Stimulated activated CD4-positive, alpha-beta T cell treated with anti-CD3 and anti-CD28 coated beads, Interleukin-4, amount 100 ng/mL, for 24 hours (primary cell): Measurements from ENCODE around the gene KLHL36.
"Not testable (repeated sequence)": the region's sequence is repeated elsewhere in the genome, so short reads cannot be mapped to it uniquely, and the experiment has no call there.

Experiments used
- DNase-seq: peaks from one replicate; pipeline ENCODE4 v3.0.0-alpha.2; 2020

Gene KLHL36

GRCh38 chr16:84673561-84673960 is 25.2 kb downstream of the KLHL36 start:
- DNase-seq = no peak

GRCh38 chr16:84675423-84675822 is 27.1 kb downstream of the KLHL36 start:
- no peak for DNase-seq

DNA sequence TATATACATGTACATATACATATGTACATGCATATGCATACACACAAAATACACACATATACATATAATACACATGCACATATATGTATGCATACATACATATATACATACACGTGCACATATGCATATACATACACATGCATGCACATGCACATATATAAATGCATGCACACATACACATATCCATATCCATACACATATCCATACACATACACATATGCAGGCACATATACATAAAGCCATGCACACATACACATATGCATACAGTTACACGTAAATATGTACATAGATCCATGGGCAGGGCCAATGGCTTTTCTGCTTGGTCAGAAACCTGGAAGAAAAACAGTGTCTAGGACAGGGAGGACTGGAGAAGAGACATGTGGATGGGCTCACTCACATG is 27.6 kb downstream of the KLHL36 start:
- no peak for DNase-seq

DNA sequence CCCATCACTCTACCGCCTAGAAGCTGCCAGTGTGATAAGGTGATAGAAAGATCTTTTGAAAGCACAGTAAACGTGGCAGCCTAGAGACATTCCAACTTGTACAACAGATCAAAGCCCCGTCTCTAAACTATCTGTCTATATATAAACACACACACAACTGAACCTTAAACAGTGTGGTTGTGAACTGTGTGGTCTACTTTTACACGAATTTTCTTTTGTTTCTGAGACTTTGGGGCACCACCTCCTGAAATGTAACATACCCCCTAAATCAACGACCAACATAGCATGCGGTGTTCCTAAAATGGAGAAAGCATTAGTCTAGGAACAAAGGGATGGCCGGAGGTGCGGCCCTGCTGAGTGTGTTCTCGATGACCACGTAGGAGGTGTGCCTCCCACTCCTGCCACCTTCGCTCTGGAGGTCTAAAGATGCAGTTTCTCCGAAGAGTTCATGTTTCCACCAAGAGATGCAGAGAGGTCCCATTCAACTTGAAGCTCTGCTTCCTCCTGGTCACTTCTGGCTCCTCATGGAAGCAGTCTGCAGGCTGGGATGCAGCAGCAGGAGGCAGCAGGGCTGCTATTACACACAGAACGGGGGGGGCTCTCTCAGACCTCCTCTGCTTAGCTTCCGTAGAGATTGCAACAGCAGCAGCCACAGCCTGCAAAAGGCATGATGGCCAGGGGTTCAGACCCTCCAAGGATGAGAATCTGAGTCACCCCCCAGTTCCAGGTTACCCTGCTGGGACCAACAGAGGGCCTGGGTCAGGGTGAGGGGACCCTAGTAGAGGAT is 28.9 kb downstream of the KLHL36 start:
- no peak for DNase-seq

- no peak for DNase-seq
Observed at GRCh38 chr16:84677849-84678248, 29.5 kb downstream of the KLHL36 start.

DNA sequence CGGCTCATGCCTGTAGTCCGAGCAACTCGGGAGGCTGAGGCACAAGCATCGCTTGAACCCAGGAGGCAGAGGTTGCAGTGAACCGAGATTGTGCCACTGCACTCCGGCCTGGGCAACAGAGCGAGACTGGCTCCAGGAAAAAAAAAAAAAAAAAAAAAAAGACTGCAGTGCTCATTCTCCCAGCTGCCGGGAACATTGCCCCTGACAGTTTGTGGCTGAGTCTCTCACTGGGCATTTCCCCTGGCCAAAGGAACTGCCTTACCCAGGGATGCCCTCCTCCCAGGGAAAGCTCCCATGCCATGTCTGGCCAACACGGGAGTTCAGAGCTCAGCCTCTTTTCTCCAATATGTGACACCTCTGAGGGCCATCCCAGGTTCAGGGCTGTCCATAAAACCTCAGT is 30.2 kb downstream of the KLHL36 start:
- no peak for DNase-seq

- no peak for DNase-seq
Observed at GRCh38 chr16:84680165-84680842, 32.0 kb downstream of the KLHL36 start.

GRCh38 chr16:84680843-84681629 is 32.7 kb downstream of the KLHL36 start:
- no peak for DNase-seq

- DNase-seq = no peak
Observed at GRCh38 chr16:84683691-84684591, 35.6 kb downstream of the KLHL36 start.

DNA sequence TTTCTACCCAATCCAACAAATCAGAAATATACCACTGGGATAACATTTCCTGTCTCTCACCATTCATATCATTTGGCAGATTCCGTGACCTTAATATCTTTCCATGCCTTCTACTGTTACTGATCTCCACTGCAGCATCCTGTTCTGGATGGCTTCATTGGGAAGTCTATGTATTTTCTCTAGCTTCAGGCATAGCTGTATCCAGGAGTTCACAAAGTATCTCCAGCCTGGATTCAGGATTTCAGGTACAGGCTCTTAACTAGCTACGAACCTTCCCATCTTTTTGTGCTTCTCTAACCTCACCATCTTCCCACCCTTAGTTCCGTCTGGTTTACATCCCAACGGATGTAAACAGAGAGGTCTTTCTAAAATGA is 36.3 kb downstream of the KLHL36 start:
- no peak for DNase-seq

DNA sequence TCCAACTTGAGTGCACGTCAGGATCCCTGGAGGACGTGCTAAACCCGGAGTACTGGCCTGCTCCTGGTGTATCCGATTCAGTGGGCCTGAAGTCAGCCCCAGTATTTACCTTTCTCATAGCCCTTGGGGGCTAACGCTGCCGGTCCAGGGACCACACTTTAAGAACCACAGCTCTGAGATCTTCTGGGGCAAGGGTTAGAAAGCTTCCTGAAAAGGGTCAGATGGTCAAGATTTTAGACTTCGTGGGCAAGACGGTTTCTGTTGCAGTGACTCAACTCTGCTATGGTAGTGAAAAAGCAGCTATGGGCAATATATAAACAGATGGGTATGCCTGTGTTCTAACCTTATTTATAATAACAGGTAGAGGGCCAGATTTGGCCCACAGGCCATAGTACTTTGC is 36.9 kb downstream of the KLHL36 start:
- DNase-seq = no peak

GRCh38 chr16:84686707-84687298 is 38.5 kb downstream of the KLHL36 start:
- DNase-seq = no peak

DNA sequence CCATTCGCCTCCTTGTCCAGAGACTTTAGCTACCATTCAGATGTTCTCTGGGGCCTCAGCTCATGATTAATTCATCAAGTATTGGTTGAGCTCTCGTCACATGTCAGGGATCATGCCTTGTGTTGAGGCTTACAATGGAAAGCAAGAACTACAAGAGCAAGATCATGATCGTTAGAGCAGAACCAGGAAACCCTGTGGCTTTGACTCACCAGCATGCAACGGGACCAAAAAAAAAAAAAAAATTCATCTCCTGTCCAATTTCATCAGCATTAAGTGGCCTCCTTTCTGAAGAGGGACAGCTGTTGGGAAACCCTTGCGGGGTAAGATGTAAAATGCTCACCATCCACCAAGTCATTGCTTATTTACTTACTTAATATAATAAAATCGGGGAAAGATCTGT is 39.4 kb downstream of the KLHL36 start:
- no peak for DNase-seq

DNA sequence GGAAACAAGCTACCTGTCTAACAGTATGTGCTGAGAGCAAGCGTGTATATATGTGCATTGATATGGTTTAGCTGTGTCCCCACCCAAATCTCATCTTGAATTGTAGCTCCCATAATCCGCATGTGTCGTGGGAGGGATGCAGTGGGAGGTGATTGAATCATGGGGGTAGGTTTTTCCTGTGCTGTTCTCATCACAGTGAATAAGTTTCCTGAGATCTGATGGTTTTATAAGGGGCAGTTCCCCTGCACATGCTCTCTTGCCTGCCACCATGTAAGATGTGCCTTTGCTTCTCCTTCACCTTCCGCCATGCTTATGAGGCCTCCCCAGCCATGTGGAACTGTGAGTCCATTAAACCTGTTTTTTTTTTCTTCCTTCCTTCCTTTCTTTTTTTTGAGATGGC is 39.9 kb downstream of the KLHL36 start:
- DNase-seq = not testable (repeated sequence)

GRCh38 chr16:84689111-84689510 is 40.8 kb downstream of the KLHL36 start:
- no peak for DNase-seq

GRCh38 chr16:84690088-84690819 is 41.9 kb downstream of the KLHL36 start:
- no peak for DNase-seq

GRCh38 chr16:84692451-84693214 is 44.3 kb downstream of the KLHL36 start:
- DNase-seq = no peak

GRCh38 chr16:84693869-84694268 is 45.6 kb downstream of the KLHL36 start:
- not testable (repeated sequence) for DNase-seq

GRCh38 chr16:84694980-84695379 is 46.7 kb downstream of the KLHL36 start:
- DNase-seq = no peak

DNA sequence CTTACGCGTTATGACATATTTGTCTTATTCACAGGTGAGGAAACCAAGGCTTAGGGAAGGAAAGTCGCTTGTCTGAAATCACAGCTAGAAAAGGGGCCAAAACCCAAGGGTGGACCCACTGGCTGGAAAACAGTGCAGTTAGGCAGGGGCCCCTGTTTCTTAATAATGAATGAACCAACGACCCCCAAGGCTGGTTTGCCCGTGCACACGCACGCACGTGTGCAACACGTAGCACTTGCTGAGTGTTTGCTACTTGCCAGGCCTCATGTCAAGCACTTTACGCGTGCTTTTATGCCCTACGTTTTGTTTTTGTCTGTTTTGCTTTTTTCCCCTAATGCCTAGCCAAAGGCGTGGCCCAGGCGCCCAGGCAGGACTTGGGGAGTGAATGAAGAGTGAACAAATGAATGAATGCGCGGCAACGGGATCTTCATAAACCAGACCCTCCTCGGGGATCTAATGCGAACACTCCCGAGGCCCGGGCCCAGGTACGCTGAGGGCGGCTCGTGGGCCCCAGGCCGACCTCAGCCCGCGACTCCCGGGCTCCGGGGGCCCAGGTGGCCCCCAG is 50.9 kb downstream of the KLHL36 start:
- peak; percentile 15 for DNase-seq
